Motor neuron (in vitro differentiated cells): Measurements from ENCODE around the gene SUN2. TPM values are rescaled to one million over a fixed set of nuclear protein-coding genes. Genes with fewer than 3 reads are reported as not detected.
A peak's percentile ranks its signal among the peaks of the same experiment; 100 is the strongest.

Experiments used
- ATAC-seq, 8 experiments: fragments of 200-7000 bp; cut with Tn5 transposase; replicated peaks in 6 of 8; 2 replicates each; pipeline ENCODE4 v1.8.0; 2021; ENCODE audit warnings: mild to moderate bottlenecking in 8 of 8, moderate library complexity in 8 of 8
- H3K27ac ChIP-seq, 2 donors: fragments of 250-450 bp; sonication (Bioruptor Pico); 2 replicates each; pipeline ENCODE4 v1.9.0; 2021; ENCODE audit warnings: antibody characterized with exemption in 2 of 2, mild to moderate bottlenecking in 2 of 2, moderate library complexity in 1 of 2
- H3K4me1 ChIP-seq, 2 donors: fragments of 250-450 bp; sonication (Bioruptor Pico); replicated peaks in 1 of 2; 2 replicates each; pipeline ENCODE4 v1.6.1; 2021; ENCODE audit warnings: antibody characterized with exemption in 2 of 2, mild to moderate bottlenecking in 2 of 2, moderate library complexity in 1 of 2
- H3K4me3 ChIP-seq, 5 donors: fragments of 250-450 bp; sonication (Bioruptor Pico); 2 replicates each; pipeline ENCODE4 v1.9.0; 2021; ENCODE audit warnings: antibody characterized with exemption in 5 of 5, mild to moderate bottlenecking in 5 of 5, moderate library complexity in 4 of 5
- WGBS, 10 experiments: fragments of 450-650 bp; shearing (Covaris generic); methylation state at CpG; one replicate each; pipeline ENCODE4 v1.0.0; 2022; 5-methylcytosine and 5-hydroxymethylcytosine counted together
- in situ Hi-C, 9 experiments: fragments of 400-800 bp; cut with MboI; loops; one replicate each; pipeline ENCODE4 v1.15.0; 2021; ENCODE audit warnings: low sequenced_read_pairs in 9 of 9, low pct_unique_long_range_greater_than_20kb in 2 of 9; ENCODE audit not compliant: unreplicated experiment in 9 of 9
- total RNA-seq, 8 experiments: library from RNA; unstranded; fragments of 300-600 nt; gene quantifications; 2 replicates each; pipeline versions ENCODE4 v1.2.3 to v1.2.4, GENCODE V29; 2022

SUN2 gene
- total RNA-seq, 8 experiments from 2014 or later: 29.8 to 49.9 (median 38.0) TPM

GRCh38 chr22:38715176-38715764 lies 40.5 kb downstream of the SUN2 start:
- in situ Hi-C loops: no loop called here
- 67 to 100% (median 86%) methylated on average over 1 to 9 of the region's 9 CpGs; no CpG with 5 or more reads in 2 of the 10 experiments for WGBS, 10 experiments
- H3K4me3 ChIP-seq: no peak overlapping the region
- H3K27ac ChIP-seq: no peak overlapping the region
- H3K4me1 ChIP-seq: peaks cover 0 to 9% of the 10 kb centered on the region in 2 donors
- ATAC-seq: peak in 1 of 8 experiments; percentile 6

GRCh38 chr22:38713921-38714320 lies 41.9 kb downstream of the SUN2 start:
- Histone ChIP-seq H3K27ac (no peak overlapping the region), H3K4me1 (peaks cover 0 to 9% of the 10 kb centered on the region in 2 donors), H3K4me3 (no peak overlapping the region)
- in situ Hi-C loops: no loop called here
- peak in 4 of 8 experiments; percentile 4 to 65 (median 53) for ATAC-seq
- WGBS, 10 experiments: 80 to 93% (median 82%) methylated on average over 1 to 3 of the region's 8 CpGs; no CpG with 5 or more reads in 6 of the 10 experiments

GRCh38 chr22:38712486-38713207 lies 43.2 kb downstream of the SUN2 start:
- Histone ChIP-seq H3K4me3 (no peak overlapping the region), H3K27ac (no peak overlapping the region), H3K4me1 (peaks cover 4 to 9% of the 10 kb centered on the region in 2 donors)
- 39 to 80% (median 74%) methylated on average over 1 to 11 of the region's 11 CpGs; no CpG with 5 or more reads in 2 of the 10 experiments for WGBS, 10 experiments
- in situ Hi-C loops: no loop called here
- peak in 3 of 8 experiments; percentile 12 to 59 (median 33) for ATAC-seq

- ATAC-seq: no peak
- Histone ChIP-seq H3K4me1 (peaks cover 12 to 13% of the 10 kb centered on the region in 2 donors), H3K27ac (no peak overlapping the region), H3K4me3 (no peak overlapping the region)
- 40 to 100% (median 86%) methylated on average over 1 to 3 of the region's 3 CpGs; no CpG with 5 or more reads in 1 of the 10 experiments for WGBS, 10 experiments
- in situ Hi-C loops: no loop called here
These were observed 44.9 kb downstream of the SUN2 start for GRCh38 chr22:38710866-38711265.

- WGBS, 10 experiments: 81 to 100% (median 100%) methylated on average over 1 to 3 of the region's 3 CpGs; no CpG with 5 or more reads in 2 of the 10 experiments
- in situ Hi-C loops: no loop called here
- peaks cover 12 to 13% of the 10 kb centered on the region in 2 donors for H3K4me1 ChIP-seq
- no peak for ATAC-seq
- H3K4me3 ChIP-seq: no peak overlapping the region
- no peak overlapping the region for H3K27ac ChIP-seq
These were observed 45.4 kb downstream of the SUN2 start for GRCh38 chr22:38710351-38710750.

- in situ Hi-C loops: no loop called here
- no peak overlapping the region for H3K4me3 ChIP-seq
- ATAC-seq: no peak
- 29 to 100% (median 88%) methylated on average over 1 to 3 of the region's 3 CpGs; no CpG with 5 or more reads in 1 of the 10 experiments for WGBS, 10 experiments
- H3K27ac ChIP-seq: no peak overlapping the region
- H3K4me1 ChIP-seq: peaks cover 16 to 18% of the 10 kb centered on the region in 2 donors
These were observed 46.5 kb downstream of the SUN2 start for GRCh38 chr22:38709306-38709705.

GRCh38 chr22:38707984-38708383 lies 47.8 kb downstream of the SUN2 start:
- peak overlapping the region in 1 of 5 donors; percentile 91 for H3K4me3 ChIP-seq
- in situ Hi-C loops: no loop called here
- no peak for ATAC-seq
- WGBS, 10 experiments: 67 to 100% (median 100%) methylated on average over 1 to 3 of the region's 3 CpGs; no CpG with 5 or more reads in 1 of the 10 experiments
- H3K4me1 ChIP-seq: peaks cover 8 to 18% of the 10 kb centered on the region in 2 donors
- no peak overlapping the region for H3K27ac ChIP-seq

GRCh38 chr22:38707346-38707745 lies 48.5 kb downstream of the SUN2 start:
- Histone ChIP-seq H3K27ac (no peak overlapping the region), H3K4me3 (peak overlapping the region in 4 of 5 donors; percentile 73 to 93 (median 87)), H3K4me1 (peaks cover 8 to 20% of the 10 kb centered on the region in 2 donors)
- in situ Hi-C loops: no loop called here
- 13 to 83% (median 55%) methylated on average over 1 to 2 of the region's 2 CpGs; no CpG with 5 or more reads in 2 of the 10 experiments for WGBS, 10 experiments
- no peak for ATAC-seq

- H3K27ac ChIP-seq: no peak overlapping the region
- ATAC-seq: no peak
- in situ Hi-C loops: no loop called here
These were observed 49.0 kb downstream of the SUN2 start for GRCh38 chr22:38706901-38707195.

GRCh38 chr22:38706101-38706900 lies 49.5 kb downstream of the SUN2 start:
- 0 to 10% (median 0%) methylated on average over 2 to 11 of the region's 80 CpGs; no CpG with 5 or more reads in 2 of the 10 experiments for WGBS, 10 experiments

More at GRCh38 chr22:38706901-38707195, 49.0 kb downstream of the SUN2 start:
- Histone ChIP-seq H3K4me1 (peaks cover 8 to 20% of the 10 kb centered on the region in 2 donors), H3K4me3 (peak overlapping the region; percentile 73 to 93 (median 90))
- WGBS, 10 experiments: 0 to 20% (median 0%) methylated on average over 1 to 4 of the region's 4 CpGs; no CpG with 5 or more reads in 1 of the 10 experiments

GRCh38 chr22:38705235-38706100 lies 50.3 kb downstream of the SUN2 start, which contains the start of gene GTPBP1:
Gene GTPBP1, plus strand, starts transcription at chr22:38705944. Its CDS starts 12 bp downstream, at chr22:38705956.
- Histone ChIP-seq H3K27ac (peak within 1 kb of the TSS; percentile 91), H3K4me3 (peak within 1 kb of the TSS; percentile 73 to 93 (median 90)), H3K4me1 (peaks cover 8 to 24% of the 10 kb centered on the region in 2 donors)
- in situ Hi-C loops: no loop called here
- ATAC-seq: peak; percentile 72 to 85 (median 82)
- WGBS, 10 experiments: 0 to 3% (median 0%) methylated on average over 2 to 17 of the region's 55 CpGs; no CpG with 5 or more reads in 1 of the 10 experiments

More at GRCh38 chr22:38706101-38706900, 49.5 kb downstream of the SUN2 start:
- ATAC-seq: peak; percentile 0 to 16 (median 12)
- H3K4me3 ChIP-seq: peak overlapping the region; percentile 73 to 93 (median 90)
- peak overlapping the region; percentile 91 for H3K27ac ChIP-seq
- H3K4me1 ChIP-seq: peaks cover 8 to 24% of the 10 kb centered on the region in 2 donors
- in situ Hi-C loops: no loop called here
